C4-2B (cell line): ENCODE data around the gene ADAP2.

ENCODE experiments used
- H3K27ac ChIP-seq: fragments of 450-650 bp; 2 replicates; pipeline ENCODE4 v1.5.1; 2017
- ZFX ChIP-seq: fragments of 450-650 bp; IDR thresholded peaks from 2 replicates; pipeline ENCODE4 v1.6.1; 2017
- TF ChIP-seq, protein P1 (sequence below): fragments of 450-650 bp; conservative IDR thresholded peaks from 2 replicates; pipeline ENCODE4 v1.5.1; 2017; ENCODE audit warnings: mild to moderate bottlenecking

The ADAP2 gene

DNA sequence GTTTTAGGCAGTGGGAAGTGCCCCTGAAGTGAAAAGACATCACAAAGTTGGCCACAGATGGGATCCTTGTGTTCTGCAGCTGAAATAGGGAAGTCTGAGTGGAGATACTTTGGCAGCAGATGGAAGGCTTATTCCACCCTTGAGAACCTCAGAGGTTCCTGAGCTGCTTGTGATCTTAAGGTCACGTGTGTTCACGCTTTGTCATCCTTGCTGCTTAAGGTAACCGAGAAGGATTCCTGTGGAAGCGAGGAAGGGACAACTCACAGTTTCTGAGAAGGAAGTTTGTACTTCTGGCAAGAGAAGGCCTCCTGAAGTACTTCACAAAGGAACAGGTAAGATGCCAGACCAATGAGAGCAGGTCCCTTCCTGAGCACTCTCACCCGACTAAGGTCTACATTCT, 12.2 kb downstream of the ADAP2 start:
- no peak for TF ChIP-seq ZFX
- TF ChIP-seq, protein P1, sequence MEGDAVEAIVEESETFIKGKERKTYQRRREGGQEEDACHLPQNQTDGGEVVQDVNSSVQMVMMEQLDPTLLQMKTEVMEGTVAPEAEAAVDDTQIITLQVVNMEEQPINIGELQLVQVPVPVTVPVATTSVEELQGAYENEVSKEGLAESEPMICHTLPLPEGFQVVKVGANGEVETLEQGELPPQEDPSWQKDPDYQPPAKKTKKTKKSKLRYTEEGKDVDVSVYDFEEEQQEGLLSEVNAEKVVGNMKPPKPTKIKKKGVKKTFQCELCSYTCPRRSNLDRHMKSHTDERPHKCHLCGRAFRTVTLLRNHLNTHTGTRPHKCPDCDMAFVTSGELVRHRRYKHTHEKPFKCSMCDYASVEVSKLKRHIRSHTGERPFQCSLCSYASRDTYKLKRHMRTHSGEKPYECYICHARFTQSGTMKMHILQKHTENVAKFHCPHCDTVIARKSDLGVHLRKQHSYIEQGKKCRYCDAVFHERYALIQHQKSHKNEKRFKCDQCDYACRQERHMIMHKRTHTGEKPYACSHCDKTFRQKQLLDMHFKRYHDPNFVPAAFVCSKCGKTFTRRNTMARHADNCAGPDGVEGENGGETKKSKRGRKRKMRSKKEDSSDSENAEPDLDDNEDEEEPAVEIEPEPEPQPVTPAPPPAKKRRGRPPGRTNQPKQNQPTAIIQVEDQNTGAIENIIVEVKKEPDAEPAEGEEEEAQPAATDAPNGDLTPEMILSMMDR = no peak

DNA sequence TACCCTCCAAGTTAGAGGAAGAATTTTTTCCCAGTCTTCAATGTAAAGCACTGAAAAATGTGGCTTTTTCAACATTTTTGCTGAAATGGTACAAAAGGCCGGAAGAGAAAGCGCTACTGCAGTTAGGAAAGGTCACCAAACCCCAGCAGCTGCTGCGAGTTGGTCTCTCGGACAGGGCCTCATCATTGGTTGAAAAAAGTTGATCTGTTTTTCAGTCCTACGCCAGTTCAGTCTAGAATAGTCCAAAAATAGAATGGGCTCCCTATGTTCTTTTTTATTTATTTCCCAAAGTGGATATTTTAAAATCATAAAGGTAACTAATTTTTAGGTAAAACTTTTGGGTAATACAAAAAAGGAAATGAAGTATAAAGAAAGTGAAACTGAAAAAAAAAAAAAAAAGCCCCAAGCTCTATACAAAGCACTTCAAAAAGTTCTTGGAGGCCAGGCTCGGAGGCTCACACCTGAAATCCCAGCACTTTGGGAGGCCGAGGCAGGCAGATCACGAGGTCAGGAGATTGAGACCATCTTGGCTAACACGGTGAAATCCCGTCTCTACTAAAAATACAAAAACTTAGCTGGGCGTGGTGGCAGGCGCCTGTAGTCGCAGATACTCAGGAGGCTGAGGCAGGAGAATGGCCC, 17.4 kb downstream of the ADAP2 start:
- no peak overlapping the region for H3K27ac ChIP-seq
- TF ChIP-seq ZFX = no peak
- TF ChIP-seq, protein P1 = no peak

More for the DNA sequence above, 12.2 kb downstream of the ADAP2 start:
- H3K27ac ChIP-seq = no peak overlapping the region

- no peak overlapping the region for H3K27ac ChIP-seq
- no peak for TF ChIP-seq ZFX
- TF ChIP-seq, protein P1 = no peak
These were observed 20.7 kb downstream of the ADAP2 start for GRCh38 chr17:30942308-30943079.

DNA sequence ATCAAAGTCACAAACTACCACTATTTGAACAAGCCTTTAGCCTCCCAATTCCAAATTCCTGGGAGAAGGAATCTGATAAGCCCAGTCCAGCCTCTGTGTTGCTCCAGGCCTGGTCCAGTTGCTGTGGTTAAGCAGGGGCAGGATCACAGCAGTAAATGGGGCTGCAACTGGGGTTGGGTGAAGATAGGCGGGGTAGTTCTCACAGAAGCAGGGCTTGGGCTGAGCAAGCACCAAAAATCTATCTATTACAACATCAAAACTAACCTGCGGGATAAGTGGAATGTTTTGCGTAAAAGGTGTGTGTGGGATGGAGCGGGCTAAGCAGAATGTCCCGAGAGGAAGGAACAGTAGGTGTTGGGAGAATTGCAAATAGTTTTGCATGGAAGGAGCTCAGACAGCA, 26.1 kb downstream of the ADAP2 start:
- H3K27ac ChIP-seq = no peak overlapping the region
- no peak for TF ChIP-seq ZFX

- no peak overlapping the region for H3K27ac ChIP-seq
- TF ChIP-seq, protein P1 = no peak
- no peak for TF ChIP-seq ZFX
These were observed 28.4 kb downstream of the ADAP2 start for GRCh38 chr17:30950189-30950588.

DNA sequence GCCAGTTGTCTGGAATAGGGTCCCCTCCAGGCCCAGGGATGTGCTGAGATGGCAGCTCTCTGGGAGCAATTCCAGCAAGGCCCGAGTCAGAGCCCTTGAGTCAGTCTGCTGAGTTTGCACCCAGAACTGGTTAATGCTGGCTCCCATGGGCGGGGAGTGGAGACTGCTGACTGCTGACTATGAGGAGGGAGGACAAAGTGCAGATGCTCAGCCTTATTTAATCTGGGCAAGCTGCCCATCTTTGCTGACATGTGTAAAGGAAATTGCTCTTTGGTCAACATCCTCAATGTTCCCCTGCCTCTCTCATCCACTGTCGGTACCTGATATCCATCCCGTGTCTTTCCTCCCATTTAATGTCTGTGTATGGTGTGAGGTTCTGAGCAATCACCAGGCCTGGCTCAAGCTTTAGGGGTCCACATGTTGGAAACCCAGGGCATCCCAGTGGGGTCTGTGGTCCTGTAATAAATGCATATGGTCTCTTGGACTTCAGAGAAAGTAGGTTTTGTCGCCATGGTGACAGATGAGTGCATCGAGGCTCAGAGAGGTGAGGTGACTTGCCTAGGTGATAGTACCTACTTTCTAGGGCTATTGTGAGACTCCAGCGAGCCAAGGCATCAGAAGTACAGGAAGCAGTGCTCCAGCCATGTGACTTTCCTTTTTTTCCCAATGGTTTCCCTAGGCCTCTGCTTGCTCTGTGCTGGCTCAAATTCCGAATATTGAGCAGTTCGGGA, 29.1 kb downstream of the ADAP2 start:
- no peak for TF ChIP-seq ZFX
- TF ChIP-seq, protein P1 = no peak
- H3K27ac ChIP-seq = no peak overlapping the region

- TF ChIP-seq, protein P1 = no peak
- no peak for TF ChIP-seq ZFX
- H3K27ac ChIP-seq = no peak overlapping the region
These were observed 31.1 kb downstream of the ADAP2 start for GRCh38 chr17:30952638-30953393.
